PC-9 (cell line): Measurements from ENCODE around the gene KLF14. TPM values are rescaled to one million over a fixed set of nuclear protein-coding genes. Genes with fewer than 3 reads are reported as not detected.

Experiments used
- BruUV-seq: library from RNA; stranded (reverse); fragments of 400-500 nt; replicated peaks from 2 replicates; lab custom pipeline; 2021; lab: Mats Ljungman, UMichigan
- CTCF ChIA-PET: fragments of 300-600 bp; sonication (Branson Sonifier 250); formaldehyde crosslinking; loops from one replicate; lab custom pipeline; 2022; ENCODE audit warnings: antibody characterized with exemption; lab: Charles Lee
- POLR2A ChIA-PET: fragments of 300-600 bp; sonication (Branson Sonifier 250); formaldehyde crosslinking; loops from one replicate; lab custom pipeline; 2022; ENCODE audit warnings: antibody characterized with exemption; ENCODE audit not compliant: unreplicated experiment; lab: Charles Lee
- DNase-seq, 2 experiments: peaks; one replicate each; pipeline versions ENCODE4 v3.0.0 to v3.0.0-alpha.2; 2015 to 2022; ENCODE audit warnings: mixed read lengths in 1 of 2
- H2AFZ ChIP-seq: fragments of 200-600 bp; sonication (generic); 2 replicates; pipeline ENCODE4 v1.8.1; 2017; ENCODE audit warnings: antibody characterized with exemption
- H3F3A ChIP-seq: fragments of 200-600 bp; sonication (generic); 2 replicates; pipeline ENCODE4 v1.8.1; 2017; ENCODE audit warnings: antibody characterized with exemption, mild to moderate bottlenecking, low read depth; ENCODE audit not compliant: insufficient read depth
- H3K27ac ChIP-seq: fragments of 200-600 bp; sonication (generic); 2 replicates; pipeline ENCODE4 v1.6.1; 2016; ENCODE audit warnings: mixed run types
- H3K27me3 ChIP-seq: fragments of 200-600 bp; sonication (generic); 2 replicates; pipeline ENCODE4 v1.6.1; 2016; ENCODE audit warnings: low read depth, mixed run types; ENCODE audit not compliant: insufficient read depth
- H3K36me3 ChIP-seq: fragments of 200-600 bp; sonication (generic); 2 replicates; pipeline ENCODE4 v1.6.1; 2016; ENCODE audit warnings: low read depth, mixed run types
- H3K4me1 ChIP-seq: fragments of 200-600 bp; sonication (generic); replicated peaks from 2 replicates; pipeline ENCODE4 v1.6.1; 2016; ENCODE audit warnings: mixed run types; ENCODE audit not compliant: insufficient read depth
- H3K4me2 ChIP-seq: fragments of 200-600 bp; sonication (generic); 2 replicates; pipeline ENCODE4 v1.6.1; 2017; ENCODE audit warnings: mixed run types
- H3K4me3 ChIP-seq: fragments of 200-600 bp; sonication (generic); 2 replicates; pipeline ENCODE4 v1.6.1; 2016; ENCODE audit warnings: mixed run types
- H3K79me2 ChIP-seq: fragments of 200-600 bp; sonication (generic); 2 replicates; pipeline ENCODE4 v1.6.1; 2017; ENCODE audit warnings: low read depth, mixed run types
- H3K9me2 ChIP-seq: fragments of 200-600 bp; sonication (generic); 2 replicates; pipeline ENCODE4 v1.8.1; 2017; ENCODE audit warnings: mild to moderate bottlenecking; ENCODE audit not compliant: insufficient read depth
- H3K9me3 ChIP-seq: fragments of 200-600 bp; sonication (generic); 2 replicates; pipeline ENCODE4 v1.8.1; 2016; ENCODE audit warnings: low read depth; ENCODE audit not compliant: insufficient read depth
- H4K20me1 ChIP-seq: fragments of 200-600 bp; sonication (generic); 2 replicates; pipeline ENCODE4 v1.8.1; 2017; ENCODE audit not compliant: insufficient read depth
- EZH2 ChIP-seq: fragments of 200-600 bp; sonication (generic); IDR thresholded peaks from 2 replicates; pipeline ENCODE4 v1.8.0; 2017; ENCODE audit warnings: antibody characterized with exemption, low read depth
- intact Hi-C: fragments of 100-400 bp; cut with micrococcal nuclease; formaldehyde crosslinking; loops from one replicate; pipeline ENCODE4 v1.10.0; 2022; ENCODE audit not compliant: unreplicated experiment
- total RNA-seq: library from RNA; stranded (reverse); gene quantifications from 2 replicates; pipeline ENCODE4 v1.2.3, GENCODE V29; 2021
- TF ChIP-seq, protein P1 (sequence below): fragments of 200-600 bp; sonication (generic); conservative IDR thresholded peaks from 2 replicates; pipeline ENCODE4 v1.6.1; 2017; ENCODE audit warnings: mixed run types, antibody characterized with exemption, mild to moderate bottlenecking, moderate library complexity

The KLF14 gene
- total RNA-seq, 1 experiment from 2014 or later = not detected

GRCh38 chr7:130723784-130724183, 10.2 kb downstream of the KLF14 start:
- H3K36me3 ChIP-seq = no peaks in the 10 kb centered on the region
- ChIA-PET CTCF (no interaction called here), POLR2A (interaction anchor here (0.7 kb wide), 1 partner anchor 797 kb away, joined by 4 read pairs; no protein-coding TSS in a partner anchor)
- no peak overlapping the region for H3K27ac ChIP-seq
- H3K79me2 ChIP-seq = no peaks in the 10 kb centered on the region
- no peak for DNase-seq
- no peaks in the 10 kb centered on the region for H3K9me2 ChIP-seq
- no TSS peak for BruUV-seq
- no peak overlapping the region for H3K4me2 ChIP-seq
- H3K4me1 ChIP-seq = no peaks in the 10 kb centered on the region
- no peaks in the 10 kb centered on the region for H3K27me3 ChIP-seq
- intact Hi-C loops = no loop called here
- H4K20me1 ChIP-seq = no peaks in the 10 kb centered on the region
- H2AFZ ChIP-seq = no peak overlapping the region
- no peaks in the 10 kb centered on the region for H3F3A ChIP-seq
- no peak for TF ChIP-seq EZH2
- TF ChIP-seq, protein P1, sequence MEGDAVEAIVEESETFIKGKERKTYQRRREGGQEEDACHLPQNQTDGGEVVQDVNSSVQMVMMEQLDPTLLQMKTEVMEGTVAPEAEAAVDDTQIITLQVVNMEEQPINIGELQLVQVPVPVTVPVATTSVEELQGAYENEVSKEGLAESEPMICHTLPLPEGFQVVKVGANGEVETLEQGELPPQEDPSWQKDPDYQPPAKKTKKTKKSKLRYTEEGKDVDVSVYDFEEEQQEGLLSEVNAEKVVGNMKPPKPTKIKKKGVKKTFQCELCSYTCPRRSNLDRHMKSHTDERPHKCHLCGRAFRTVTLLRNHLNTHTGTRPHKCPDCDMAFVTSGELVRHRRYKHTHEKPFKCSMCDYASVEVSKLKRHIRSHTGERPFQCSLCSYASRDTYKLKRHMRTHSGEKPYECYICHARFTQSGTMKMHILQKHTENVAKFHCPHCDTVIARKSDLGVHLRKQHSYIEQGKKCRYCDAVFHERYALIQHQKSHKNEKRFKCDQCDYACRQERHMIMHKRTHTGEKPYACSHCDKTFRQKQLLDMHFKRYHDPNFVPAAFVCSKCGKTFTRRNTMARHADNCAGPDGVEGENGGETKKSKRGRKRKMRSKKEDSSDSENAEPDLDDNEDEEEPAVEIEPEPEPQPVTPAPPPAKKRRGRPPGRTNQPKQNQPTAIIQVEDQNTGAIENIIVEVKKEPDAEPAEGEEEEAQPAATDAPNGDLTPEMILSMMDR = no peak
- no peaks in the 10 kb centered on the region for H3K9me3 ChIP-seq
- no peak overlapping the region for H3K4me3 ChIP-seq

DNA sequence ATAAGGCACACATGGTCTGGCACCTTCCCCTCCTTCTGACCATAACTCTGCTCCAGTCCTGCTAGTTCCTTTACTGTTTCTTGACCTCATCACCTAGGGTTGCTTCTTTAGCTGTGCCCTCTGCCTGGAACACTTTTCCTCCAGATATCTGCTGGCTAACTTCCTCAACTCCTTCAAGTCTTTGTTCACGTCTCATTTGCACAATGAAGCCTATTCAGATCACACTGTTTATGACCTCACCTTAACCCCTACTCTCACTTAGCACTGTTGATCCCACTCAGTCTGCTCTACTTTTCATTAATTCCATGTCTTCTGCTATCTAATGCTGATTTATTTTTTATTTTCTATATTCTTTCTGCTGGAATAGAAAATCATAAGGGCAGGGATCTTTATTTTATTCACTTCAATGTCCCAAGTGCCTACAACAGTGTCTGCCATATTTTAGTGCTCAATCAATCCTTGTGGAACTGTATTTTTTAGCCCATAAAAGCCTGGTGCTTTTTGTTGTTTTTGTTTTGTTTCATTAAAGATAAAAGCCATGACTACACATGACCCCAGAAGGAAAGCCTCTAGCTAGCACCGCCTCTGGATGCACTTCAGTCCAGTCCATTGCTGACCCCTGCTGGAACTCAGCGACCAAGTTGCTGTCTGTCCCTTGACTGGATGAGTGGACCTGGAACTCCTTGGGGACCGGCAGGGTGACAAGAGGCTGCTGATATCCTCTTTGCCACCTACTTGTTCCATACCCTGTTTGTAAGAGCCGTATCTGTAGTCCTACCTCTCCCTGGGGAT, 12.3 kb downstream of the KLF14 start:
- Histone ChIP-seq H3K36me3 (no peaks in the 10 kb centered on the region), H3K4me3 (no peak overlapping the region), H3F3A (no peaks in the 10 kb centered on the region), H3K27ac (no peak overlapping the region), H3K9me3 (no peaks in the 10 kb centered on the region), H3K9me2 (no peaks in the 10 kb centered on the region), H2AFZ (no peak overlapping the region), H3K79me2 (no peaks in the 10 kb centered on the region), H3K4me1 (no peaks in the 10 kb centered on the region), H3K27me3 (no peaks in the 10 kb centered on the region), H4K20me1 (no peaks in the 10 kb centered on the region), H3K4me2 (no peak overlapping the region)
- POLR2A ChIA-PET = interaction anchor here (0.6 to 0.7 kb wide), 3 partner anchors 30 to 611 kb away, joined by 3 to 7 read pairs (median 5); no protein-coding TSS in a partner anchor
- no TSS peak for BruUV-seq
- CTCF ChIA-PET = interaction anchor here (1.0 kb wide), 1 partner anchor 650 kb away, joined by 5 read pairs; no protein-coding TSS in a partner anchor
- TF ChIP-seq, protein P1 = peak; percentile 67
- TF ChIP-seq EZH2 = no peak
- peak; percentile 64 to 65 for DNase-seq
- intact Hi-C loops = loop anchor here (1.0 kb wide), 1 partner anchor 649 kb away; no protein-coding TSS in a partner anchor

DNA sequence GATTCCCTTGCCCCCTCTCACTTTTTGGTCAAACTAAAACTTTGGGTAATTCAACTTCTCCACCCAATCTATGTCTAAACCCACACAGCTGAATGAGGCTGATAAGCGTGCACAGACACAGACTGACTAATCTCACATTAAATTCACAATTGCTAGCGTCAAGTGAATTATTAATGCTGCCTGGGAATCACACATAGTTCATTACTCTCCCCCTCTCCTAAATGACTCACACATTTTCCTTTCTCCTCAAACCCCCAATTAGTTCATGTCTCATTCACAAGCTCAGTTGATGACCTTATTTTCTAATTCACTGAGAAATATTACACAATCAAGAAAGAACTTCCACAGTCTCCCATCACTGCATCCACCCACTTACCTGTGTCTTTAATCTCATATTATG, 14.5 kb downstream of the KLF14 start:
- no peak for TF ChIP-seq EZH2
- TF ChIP-seq, protein P1 = no peak

More for the DNA sequence above, 14.5 kb downstream of the KLF14 start:
- no peak overlapping the region for H3K27ac ChIP-seq
- peak in 1 of 2 experiments; percentile 11 for DNase-seq
- no peak overlapping the region for H2AFZ ChIP-seq
- POLR2A ChIA-PET = no interaction called here
- H3K9me3 ChIP-seq = no peaks in the 10 kb centered on the region
- H4K20me1 ChIP-seq = no peaks in the 10 kb centered on the region
- H3K4me1 ChIP-seq = no peaks in the 10 kb centered on the region
- no TSS peak for BruUV-seq
- CTCF ChIA-PET = no interaction called here
- H3K9me2 ChIP-seq = no peaks in the 10 kb centered on the region
- H3K36me3 ChIP-seq = no peaks in the 10 kb centered on the region
- H3K27me3 ChIP-seq = no peaks in the 10 kb centered on the region
- no peaks in the 10 kb centered on the region for H3K79me2 ChIP-seq
- no peaks in the 10 kb centered on the region for H3F3A ChIP-seq
- no peak overlapping the region for H3K4me2 ChIP-seq
- H3K4me3 ChIP-seq = no peak overlapping the region
- intact Hi-C loops = no loop called here
